NCI-H2196 (cell line): ENCODE data around the gene ADGRF4.

Source experiments
- DNase-seq: peaks from one replicate; lab custom pipeline; 2025; ENCODE audit not compliant: unreplicated experiment; lab: John Stamatoyannopoulos, UW

ADGRF4 gene

DNA sequence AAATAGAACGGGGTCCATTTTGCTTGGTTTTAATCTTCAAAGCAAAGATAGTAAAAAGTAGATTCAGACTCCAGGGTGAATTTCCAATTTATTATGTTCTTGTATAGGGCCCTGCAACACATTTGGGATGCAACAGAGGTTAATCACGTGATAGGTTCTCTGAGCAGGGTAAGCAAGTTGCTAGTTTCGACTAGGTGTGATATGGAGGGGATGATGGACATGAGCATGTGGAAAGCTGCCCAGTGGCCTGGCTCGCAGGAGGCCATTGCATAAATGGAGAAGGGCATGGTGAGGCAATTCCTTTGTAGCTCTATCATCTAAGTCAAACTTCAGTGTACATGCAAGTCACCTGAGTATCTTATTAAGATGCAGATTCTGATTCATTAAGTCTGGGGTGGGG, 17.7 kb upstream of the ADGRF4 start:
- no peak for DNase-seq

DNA sequence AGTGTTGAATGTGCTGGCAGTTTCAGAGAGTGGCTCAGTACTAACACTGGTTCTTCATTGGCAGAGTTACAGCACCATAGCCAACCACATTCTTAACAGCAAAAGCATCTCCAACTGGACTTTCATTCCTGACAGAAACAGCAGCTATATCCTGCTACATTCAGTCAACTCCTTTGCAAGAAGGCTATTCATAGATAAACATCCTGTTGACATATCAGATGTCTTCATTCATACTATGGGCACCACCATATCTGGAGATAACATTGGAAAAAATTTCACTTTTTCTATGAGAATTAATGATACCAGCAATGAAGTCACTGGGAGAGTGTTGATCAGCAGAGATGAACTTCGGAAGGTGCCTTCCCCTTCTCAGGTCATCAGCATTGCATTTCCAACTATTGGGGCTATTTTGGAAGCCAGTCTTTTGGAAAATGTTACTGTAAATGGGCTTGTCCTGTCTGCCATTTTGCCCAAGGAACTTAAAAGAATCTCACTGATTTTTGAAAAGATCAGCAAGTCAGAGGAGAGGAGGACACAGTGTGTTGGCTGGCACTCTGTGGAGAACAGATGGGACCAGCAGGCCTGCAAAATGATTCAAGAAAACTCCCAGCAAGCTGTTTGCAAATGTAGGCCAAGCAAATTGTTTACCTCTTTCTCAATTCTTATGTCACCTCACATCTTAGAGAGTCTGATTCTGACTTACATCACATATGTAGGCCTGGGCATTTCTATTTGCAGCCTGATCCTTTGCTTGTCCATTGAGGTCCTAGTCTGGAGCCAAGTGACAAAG, 17.0 kb upstream of the ADGRF4 start:
- no peak for DNase-seq

DNA sequence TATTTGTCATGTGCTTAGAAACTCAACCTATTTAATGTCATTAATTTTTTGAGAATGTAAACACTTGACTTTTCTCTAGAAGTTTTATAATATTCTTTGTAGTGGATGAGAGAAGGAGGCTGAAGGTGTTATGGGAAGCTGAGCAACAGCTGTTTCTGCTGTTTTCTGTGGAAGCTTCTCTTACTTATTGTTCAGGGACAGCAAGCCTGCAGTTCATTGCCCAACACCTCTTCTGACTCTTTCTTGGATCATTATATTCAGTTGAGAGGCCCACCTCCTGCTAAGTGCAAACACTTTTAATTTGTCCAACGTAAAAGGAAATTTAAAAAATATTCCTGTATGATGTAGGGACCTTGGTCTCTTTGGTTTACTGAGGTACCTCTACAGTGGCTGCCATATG, 12.0 kb upstream of the ADGRF4 start:
- DNase-seq = no peak

DNA sequence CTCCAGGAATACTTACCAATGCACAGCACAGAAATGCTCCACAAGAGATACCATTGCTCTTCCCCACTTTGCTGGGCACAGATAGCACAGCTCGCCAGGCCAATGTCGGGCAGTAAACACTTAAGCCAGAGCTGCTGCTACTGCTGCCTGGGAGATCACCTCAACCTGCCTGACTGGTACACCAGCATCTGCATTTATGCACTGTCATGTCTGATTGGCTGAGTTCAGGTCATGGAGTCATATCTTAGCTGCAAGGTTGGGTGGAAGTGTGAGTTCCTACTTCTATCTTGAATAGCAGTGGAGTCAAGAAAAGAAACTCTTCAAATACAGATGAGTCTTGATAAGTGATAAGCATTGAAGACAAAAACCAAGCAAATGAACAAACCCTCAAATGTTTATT, 10.9 kb upstream of the ADGRF4 start:
- DNase-seq = no peak

DNA sequence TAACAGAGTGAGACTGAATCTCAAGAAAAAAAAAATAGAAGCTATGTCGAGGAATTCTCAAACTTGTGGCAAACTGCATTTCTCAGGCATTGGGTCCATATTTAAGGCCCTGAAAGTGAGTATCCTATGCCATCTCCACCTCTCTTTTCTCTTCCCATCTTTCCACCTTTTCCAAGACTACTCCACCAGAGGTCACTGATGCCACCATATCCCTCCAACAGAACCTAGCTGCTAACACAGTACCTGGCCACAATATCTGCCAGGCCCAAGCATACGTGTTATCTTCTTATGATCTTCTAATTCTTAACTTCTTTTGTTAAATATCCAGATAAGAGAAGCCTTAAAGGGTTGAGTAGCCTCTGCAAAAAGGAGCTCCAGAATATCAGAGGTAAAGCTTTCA, 8.2 kb upstream of the ADGRF4 start:
- no peak for DNase-seq

DNA sequence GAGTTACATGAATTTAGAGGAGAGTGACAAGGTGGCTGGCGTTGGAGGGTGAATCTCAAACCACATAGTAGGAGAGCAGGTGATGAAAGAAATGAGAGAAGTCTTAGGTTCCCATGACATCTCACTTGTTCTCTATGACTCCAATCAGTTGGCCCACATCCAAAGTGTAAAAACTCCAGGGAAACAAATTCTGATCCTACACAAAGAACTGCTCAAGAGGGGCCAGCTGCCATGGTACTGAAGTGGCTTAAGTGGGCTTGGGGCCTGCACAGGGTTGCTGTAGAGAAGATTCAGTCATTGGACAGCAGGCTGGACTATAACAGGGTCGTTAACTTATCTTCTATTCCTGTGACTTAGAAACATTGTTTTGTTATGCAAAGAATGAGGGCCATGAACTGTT, 7.6 kb upstream of the ADGRF4 start:
- DNase-seq = no peak

DNA sequence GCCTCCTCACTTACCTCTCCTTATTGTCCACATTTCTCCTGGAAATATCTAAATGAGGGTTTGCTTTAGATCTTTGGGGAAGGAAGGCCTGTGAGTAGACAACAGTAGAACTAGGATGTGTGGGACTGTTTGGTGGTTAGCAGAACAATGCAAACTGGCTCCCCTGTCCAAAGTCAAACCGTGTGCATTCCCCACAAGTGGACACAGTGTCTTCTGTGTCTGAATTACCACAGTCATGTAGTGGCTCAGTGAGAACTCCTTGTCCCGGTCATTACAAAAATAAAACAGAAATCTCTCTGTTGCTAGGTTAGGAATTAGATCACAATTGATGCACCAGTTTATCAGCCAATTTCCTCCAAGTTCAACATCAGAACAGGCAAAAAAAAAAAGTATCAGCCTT, 455 bp upstream of the ADGRF4 start:
- DNase-seq = no peak

DNA sequence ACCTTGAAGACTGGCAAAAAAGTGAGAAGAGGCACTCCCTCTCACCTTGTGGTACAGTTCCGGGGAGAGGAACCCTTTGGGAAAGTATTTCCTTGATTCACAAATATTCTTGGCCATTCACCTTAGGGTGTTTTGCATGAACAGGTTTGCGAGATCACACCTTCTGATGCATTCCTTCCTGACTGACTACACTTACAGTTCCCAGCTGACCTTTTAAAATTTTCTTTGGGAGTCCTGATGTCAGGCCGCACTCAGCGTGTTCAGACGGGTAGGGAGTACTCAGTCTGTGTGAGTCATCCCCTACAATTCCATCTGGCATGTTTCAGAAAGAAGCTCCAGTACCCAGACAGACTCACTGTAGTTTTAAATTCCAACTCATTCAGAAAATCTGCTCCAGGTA, 1.7 kb downstream of the ADGRF4 start:
- DNase-seq = no peak

DNA sequence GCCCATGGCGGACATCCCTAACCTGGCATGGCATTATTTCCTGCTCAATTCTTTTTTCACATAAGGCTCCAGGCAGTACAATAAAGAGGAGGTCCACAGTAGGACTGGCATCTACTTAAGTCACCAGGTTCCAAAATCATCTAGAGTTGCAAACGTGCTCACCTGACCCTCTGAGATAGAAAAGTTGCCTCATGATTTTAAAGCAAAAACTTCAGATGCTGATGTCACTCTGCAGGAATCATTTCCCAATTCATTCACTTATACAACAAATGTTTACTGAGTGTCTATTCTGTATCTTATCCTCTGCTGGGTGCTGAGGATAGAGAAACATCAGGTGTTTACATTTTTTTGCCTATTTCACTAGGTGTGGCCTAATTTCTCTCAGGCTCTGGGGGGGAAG, 2.2 kb downstream of the ADGRF4 start:
- no peak for DNase-seq

DNA sequence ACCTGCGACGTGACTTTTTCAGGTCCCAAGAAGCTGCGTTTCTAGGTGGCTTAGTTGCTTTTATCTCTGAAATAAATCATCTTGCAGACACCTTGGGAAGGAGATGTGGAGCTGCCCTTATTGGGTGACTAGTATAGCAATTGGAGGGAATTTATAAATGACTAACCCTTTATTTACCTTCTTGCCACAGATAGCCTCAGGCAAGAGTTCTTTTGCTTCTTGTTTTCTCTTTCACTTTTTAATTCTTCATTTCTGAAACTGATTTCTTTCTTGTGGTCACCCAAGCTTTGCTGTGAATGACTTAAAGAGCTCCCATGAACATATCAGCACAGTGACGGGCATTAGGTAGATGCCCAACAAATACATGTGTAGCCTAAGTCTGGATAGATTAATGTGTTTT, 3.0 kb downstream of the ADGRF4 start:
- no peak for DNase-seq

DNA sequence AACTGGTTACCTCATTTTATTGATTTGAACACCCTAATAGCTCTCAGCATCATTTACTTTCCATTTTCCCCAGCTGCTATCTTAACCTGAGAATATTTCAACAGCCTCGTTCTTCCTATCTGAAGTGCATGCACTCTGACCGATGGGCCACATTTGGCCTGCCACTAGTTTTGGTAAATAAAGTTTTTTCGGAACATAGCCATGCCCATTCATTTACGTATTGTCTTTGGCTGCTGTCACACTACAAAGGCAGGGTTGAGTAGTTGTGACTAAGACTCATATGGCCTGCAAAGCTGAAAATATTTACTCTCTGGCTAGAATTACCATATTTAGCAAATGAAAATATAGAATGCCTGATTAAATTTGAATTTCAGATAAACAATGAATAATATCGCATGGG, 10.8 kb downstream of the ADGRF4 start:
- peak; percentile 15 for DNase-seq

DNA sequence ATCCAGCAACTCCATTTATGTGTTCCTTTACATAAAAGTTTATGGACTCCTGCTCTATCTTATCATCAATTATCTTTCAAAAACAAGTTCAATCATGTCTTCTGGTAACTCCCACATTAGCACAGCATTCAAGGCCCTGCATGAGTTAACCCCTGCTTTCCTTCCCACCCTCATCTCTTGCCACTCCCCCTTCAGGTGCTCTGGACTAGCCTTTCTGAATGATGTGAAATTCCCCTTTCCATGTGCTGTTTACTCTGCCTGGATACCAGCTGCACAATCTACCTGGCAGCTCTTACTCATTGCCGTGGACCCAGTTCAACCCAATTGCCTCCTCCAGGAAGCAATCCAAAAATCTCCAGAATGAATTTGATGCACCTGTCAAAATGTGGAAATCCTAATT, 11.9 kb downstream of the ADGRF4 start:
- DNase-seq = no peak

DNA sequence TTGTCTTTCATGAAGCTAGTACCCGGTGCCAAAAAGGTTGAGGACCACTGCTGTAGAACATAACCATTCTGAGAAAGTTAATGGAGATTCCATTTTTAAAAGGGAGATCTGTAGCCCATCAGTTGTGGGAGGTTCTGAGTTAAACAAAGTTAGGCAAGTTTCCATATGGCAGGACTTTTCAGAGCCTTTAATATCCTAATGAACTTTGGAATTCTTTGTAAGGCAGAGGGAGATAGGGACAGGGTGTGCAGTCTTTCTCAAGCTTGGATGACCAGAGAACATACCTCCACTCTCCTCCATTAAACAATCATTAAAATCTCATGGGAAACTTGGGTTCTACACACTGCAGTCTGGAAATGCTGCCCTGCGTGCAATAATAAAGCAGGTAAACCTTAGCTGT, 14.8 kb downstream of the ADGRF4 start:
- no peak for DNase-seq

DNA sequence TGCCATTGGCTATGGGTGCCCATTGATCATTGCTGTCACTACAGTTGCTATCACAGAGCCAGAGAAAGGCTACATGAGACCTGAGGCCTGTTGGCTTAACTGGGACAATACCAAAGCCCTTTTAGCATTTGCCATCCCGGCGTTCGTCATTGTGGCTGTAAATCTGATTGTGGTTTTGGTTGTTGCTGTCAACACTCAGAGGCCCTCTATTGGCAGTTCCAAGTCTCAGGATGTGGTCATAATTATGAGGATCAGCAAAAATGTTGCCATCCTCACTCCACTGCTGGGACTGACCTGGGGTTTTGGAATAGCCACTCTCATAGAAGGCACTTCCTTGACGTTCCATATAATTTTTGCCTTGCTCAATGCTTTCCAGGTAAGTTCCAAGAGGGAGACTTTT, 16.4 kb downstream of the ADGRF4 start:
- DNase-seq = no peak

DNA sequence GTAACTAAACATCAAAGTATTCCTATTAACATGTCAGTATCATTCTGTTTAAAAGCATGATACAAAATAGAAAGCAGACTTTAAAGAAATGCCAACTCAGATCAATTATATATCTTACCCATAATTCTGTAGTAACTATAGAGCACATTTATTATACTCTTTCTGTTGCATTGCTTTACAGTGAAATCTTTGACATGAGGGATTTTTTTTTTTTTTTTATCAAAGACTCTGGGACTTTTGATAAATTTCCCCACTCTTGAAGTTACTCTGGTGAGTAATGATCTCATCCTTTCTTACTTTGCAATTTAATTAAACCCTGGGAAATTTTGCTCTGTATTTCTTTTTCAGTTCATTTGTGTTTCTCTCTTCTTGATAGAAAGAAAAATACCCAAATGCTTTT, 17.4 kb downstream of the ADGRF4 start:
- DNase-seq = no peak

DNA sequence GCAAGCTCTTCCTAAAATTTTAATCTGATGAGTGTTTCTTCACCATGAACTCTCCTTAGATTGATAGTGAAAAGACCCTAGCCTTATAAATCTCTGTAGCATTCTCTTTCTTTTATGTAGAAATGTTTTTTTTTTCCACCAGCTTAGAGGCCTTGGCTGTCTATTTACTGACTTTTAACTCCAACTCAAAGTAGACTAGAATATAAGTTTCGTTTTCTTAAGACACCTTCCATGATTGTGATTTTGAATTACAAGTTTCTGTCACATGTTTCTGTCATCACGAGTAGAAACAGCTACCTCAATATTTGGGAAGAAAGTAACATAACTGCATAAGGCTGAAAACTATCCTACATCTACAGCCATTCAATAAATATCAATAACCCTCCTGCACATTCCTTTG, 17.8 kb downstream of the ADGRF4 start:
- no peak for DNase-seq

DNA sequence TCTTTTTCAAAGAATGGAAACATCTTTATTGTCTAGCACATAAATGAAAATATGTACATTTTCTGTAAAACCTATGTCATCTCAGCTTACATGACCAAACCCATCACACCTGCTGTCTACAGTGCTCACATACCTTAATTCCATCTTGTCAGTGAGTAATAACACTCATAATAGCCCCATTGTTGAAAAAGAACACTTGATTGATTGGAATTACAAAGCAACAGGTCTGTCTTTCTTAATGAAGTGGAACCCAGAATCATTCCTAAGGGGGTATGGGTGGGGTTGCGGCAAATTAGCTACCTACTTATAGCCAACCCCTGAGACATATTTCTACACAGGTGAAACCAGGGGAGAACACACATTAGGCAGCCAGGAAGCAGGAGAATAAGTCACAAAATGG, 20.2 kb downstream of the ADGRF4 start:
- DNase-seq = no peak

DNA sequence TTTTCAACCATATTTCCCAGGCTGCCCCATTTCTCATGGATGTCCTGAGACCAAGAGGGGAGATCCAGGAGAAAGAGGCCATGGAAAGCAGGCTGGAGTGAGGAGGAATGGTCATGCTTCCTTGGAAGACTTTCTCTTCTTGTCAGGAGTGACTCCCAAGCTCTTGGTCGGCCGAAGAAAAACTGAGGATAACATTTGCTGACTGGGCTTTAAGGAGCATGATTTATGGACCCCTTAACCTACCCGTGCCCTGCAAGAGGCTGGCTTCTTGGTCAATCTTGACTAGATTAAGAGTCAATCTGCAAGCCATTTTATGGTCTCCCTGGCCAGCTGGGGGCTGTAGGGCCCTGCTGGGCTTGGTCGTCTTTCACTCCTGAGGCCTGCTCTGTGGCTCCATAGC, 22.8 kb downstream of the ADGRF4 start:
- no peak for DNase-seq

DNA sequence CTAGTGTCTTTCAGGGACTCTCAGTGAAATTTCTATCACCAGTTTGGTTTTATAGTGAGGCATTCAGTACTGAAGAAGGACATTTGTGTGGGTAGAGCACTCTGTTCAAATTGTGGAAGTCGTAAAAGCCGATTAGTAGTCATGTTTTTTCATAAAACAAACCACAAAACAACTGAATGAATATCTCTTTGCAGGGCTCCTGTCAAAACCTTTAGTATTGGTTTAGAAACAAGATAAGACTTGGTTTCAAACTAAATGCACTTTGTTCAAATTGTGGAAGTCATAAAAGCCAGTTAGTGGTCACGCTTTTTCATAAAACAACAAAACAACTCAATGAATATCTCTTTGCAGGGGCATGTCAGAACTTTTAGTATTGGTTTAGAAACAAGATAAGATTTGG, 23.8 kb downstream of the ADGRF4 start:
- DNase-seq = no peak

DNA sequence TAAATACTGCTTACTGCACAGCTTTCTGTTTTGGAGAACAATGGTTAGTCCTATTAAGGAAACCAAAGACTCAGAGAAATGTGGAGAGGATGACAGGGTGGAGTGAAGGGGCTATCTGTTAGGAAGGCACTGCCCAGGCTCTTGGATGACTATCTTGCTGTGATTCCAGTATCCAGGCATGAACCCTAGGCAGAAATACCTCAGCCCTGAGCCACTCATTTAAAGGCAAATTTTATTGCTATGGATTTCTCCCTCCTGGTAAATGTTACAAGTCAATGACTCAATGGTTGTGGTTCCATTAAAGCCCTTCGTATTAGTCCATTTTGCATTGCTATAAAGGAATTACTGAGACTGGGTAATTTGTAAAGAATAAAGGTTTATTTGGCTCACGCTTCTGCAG, 25.9 kb downstream of the ADGRF4 start:
- no peak for DNase-seq

DNA sequence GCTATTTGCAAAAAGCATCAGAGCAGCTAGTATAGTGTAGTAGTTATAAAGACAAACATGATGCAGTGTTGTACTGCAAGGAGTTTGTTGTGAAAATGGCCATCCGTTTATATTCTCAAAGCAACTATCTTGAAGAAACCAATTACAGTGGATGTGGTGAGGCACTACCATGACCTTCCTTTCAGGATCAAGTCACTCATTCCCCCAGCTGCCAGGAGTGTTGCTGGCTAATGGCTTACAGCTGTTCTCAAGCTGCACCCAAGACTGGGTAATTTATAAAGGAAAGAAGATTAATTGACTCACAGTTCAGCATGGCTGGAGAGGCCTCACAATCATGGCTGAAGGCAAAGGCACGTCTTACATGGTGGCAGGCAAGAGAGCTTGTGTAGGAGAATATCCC, 29.0 kb downstream of the ADGRF4 start:
- no peak for DNase-seq

DNA sequence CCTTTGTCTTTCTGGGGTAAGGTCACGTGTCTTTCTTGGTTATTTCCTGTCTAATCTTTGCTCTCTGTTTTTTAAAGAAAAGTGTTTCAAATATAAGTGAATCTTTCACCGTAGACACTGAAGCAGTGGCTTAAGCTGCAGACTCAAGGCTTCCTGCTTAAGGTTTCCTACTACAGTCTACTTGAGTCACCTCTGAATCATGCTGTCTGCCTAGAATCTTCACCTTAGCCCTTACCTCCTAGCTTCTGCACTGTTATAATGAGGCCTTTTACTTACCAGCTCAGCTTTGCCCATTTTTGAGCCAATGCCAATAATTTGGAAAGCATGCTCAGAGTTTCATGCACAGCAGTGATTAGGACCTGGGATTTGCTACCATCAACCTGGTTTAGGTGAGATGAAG, 30.6 kb downstream of the ADGRF4 start:
- no peak for DNase-seq

DNA sequence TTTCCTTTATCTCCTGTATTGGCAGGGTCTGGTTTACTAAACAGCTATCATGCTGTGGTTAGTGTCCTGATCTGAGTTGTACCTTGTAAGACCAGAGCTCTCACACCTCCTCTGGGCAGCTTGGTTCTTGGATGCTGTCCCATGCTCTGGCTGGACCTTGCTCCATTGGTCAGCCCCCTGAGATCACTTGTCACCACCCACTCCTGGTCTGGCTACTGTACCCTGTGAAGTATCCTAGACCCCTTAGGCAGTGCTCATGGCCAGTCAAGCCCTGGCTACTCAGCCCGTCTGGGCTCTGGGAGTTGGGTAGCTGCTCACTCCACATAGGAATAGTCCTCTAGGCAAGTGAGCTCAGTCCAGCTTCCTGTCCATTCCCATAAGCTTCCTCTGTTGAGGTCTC, 31.1 kb downstream of the ADGRF4 start:
- DNase-seq = no peak
